GM19043 (cell line): Measurements from ENCODE around the gene CARD19.

ENCODE experiments used
- ATAC-seq: cut with Tn5 transposase; IDR thresholded peaks from one replicate; pipeline ENCODE4 v1.9.1; 2021; ENCODE audit warnings: low read depth; ENCODE audit not compliant: unreplicated experiment

CARD19 gene

DNA sequence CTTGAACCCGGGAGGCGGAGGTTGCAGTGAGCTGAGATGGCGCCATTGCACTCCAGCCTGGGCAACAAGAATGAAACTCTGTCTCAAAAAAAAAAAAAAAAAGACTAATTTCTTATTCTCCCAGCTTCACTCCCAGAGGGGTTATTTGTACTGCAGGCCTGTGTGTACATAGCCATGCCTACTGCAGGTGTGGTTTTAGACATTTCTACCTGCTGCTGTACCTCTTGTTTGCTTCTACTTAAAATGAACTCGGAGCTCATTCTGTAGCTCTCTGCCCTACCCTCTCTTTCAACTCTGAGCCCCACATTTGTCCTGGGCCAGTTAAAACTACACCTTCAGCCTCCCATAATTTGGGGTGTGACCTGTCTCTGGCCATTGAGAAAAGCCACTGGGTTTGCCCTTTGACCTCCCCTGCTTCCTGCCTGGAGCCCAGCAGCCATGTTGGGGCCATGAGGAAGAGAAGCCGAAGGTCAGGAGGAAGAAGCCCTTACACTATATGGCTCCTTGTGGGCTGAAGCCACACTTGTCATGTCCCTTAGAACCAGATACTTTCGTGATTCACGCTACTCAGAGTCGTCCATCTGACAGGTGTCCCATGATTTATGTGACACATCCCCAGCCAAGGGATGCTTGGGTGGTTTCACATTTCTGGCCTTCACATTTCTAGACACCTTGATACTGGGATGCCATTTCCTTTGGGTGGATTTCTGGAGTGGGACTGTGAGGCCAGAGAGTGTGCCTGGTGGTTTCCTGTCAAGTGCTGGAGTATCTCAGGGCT is 9.4 kb upstream of the CARD19 start:
- ATAC-seq, result no peak

DNA sequence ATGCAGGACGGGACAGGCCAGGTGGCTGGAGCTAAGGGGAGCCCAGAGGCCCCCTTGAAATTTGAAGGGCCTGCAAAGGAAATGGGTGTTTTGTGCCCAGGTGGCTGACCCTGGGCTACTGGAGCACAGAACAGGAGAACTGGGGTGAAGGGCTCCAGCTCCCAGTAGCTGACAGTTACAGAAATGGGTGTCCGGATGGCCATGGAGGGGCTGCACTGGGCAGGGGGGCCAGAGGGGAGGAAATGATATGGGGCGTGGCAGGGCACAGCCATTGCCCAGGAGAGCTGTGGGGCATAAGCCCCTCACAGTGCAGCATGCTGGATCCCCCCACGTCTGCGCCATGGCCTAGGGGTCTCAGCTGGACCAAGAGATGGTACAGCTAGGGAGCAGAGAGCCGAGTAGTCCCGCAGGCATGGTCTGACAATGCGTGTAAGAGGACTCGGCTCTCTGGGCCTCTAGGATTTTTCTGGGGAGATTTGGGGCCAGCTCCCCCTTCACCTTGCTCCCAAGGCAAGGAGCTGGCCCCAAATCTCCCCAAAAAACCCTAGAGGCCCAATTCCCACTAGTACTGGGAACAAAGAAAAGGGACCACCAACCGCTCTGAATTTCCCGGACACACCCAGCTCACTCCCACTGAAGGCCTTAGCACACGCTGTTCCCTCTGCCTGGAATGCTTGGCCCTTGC is 7.9 kb upstream of the CARD19 start:
- ATAC-seq, result no peak

- ATAC-seq, result no peak
Observed at GRCh38 chr9:93088656-93089015, 7.4 kb upstream of the CARD19 start.

GRCh38 chr9:93089024-93089423 is 7.0 kb upstream of the CARD19 start:
- no peak for ATAC-seq

GRCh38 chr9:93089481-93089991 is 6.5 kb upstream of the CARD19 start:
- ATAC-seq, result no peak

DNA sequence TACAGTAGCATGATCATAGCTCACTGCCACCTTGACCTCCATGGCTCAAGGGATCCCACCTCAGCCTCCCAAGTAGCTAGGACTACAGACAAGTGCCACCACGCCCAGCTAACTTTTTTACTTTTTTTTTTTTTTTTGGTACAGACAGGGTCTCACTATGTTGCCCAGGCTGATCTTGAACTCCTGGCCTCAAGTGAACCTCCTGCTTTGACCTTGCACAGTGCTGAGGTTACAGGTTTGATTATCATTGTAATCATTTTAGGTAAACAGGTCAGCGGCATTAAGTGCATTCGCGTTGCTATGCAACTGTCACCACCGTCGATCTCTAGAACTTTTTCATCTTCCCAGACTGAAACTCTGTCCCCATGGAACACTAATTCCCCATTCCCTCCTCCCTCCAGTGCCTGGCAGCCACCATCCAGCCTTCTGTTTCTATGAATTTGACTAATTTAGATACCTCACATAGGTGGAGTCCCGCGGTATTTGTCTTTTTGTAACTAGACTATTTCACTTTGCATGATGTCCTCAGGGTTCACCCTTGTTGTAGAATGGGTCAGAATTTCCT is 5.8 kb upstream of the CARD19 start:
- no peak for ATAC-seq

- no peak for ATAC-seq
Observed at GRCh38 chr9:93091056-93091452, 5.0 kb upstream of the CARD19 start.

DNA sequence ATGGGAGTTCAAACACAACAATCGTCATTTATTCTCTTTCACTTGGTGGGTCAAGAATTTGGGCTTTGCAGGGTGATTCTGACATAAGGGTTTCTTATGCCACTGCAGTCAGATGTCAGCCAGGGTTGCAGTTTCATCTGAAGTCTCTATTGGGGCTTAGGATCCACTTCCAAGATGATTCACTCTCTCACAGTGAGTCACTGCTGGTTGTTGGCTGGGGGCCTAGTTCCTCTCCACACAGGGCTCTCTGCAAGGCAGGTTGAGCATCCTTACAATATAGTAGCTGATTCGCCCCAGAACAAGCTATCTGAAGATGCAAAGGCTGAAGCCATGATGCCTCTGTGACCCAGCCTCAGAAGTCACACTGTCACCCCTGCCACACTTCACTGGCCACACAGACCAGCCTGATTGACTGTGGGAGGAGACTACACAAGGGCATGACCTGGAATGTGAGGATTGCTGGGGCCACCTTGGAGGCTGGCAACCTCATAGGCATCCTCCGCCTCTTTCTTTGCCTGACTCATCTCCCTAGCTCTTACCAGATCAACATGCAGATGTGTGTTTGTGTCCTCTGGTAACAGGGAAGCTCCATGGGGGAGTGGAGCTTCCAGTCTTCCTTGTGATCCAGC is 4.5 kb upstream of the CARD19 start:
- ATAC-seq, result no peak

GRCh38 chr9:93092251-93092991 is 3.6 kb upstream of the CARD19 start:
- ATAC-seq, result no peak

GRCh38 chr9:93093127-93093876 is 2.7 kb upstream of the CARD19 start:
- ATAC-seq, result no peak

DNA sequence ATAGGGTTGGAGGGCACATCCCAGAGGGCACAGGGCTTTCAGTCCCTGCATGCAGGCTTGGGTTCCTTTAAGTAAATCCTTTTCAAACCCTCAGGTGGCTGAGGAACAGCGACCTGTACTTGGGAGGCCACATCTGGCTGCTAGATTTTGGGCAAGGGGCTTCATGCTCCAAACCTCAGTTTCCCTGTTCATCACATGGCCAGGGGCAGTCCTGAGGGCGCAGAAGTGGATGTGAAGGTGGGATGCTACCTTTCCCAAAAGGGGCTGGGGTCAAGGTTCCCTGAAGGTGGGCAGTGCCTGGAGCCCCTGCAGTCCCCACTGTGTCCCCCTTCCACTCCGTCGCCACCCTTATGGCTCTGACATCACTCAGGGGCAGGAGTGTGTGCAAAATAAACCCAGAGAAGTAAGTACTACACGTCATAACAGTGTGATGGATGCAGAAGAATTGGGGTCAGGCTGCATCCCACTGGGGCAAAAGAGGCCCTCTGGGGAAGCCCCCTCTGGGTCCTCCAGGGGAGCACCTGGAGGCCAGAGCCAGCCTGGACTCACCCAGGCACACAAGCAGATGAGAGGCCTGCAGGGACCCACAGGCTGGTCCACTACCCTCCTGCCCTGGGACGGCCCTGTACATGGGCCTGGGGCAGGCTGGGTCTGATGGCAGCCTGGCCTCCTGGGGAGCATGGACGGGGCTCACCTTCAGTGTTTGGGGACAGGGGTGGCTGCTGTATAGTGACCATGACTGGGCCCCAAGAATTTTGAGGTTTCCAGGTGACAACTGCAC is 1.9 kb upstream of the CARD19 start:
- no peak for ATAC-seq

DNA sequence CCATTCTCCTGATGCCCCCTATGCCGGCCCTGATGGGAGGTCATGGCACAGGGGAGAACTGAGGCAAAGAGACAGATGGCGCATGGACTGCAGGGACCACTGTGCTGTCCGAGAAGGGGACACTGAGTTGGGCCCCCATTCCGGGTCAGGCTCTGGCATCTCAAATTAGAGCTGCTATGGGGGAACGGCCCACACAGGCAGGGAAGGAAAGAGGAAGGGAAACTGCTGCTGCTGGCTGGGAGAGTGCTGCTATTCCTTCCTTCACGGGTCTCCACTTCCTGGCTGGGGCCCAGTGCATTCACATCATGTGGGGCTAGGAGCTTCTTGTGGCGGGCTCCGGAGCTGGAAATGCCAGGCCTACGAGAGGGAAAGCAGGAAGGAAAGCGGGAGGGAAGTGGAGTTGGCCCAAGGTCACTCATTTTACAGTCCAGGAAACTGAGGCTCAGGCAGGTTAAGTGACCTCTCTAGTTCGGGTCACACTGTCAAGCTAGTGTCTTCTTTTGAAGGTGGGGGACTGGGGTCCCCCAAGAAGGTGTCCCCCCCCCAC is 1.3 kb upstream of the CARD19 start:
- no peak for ATAC-seq

DNA sequence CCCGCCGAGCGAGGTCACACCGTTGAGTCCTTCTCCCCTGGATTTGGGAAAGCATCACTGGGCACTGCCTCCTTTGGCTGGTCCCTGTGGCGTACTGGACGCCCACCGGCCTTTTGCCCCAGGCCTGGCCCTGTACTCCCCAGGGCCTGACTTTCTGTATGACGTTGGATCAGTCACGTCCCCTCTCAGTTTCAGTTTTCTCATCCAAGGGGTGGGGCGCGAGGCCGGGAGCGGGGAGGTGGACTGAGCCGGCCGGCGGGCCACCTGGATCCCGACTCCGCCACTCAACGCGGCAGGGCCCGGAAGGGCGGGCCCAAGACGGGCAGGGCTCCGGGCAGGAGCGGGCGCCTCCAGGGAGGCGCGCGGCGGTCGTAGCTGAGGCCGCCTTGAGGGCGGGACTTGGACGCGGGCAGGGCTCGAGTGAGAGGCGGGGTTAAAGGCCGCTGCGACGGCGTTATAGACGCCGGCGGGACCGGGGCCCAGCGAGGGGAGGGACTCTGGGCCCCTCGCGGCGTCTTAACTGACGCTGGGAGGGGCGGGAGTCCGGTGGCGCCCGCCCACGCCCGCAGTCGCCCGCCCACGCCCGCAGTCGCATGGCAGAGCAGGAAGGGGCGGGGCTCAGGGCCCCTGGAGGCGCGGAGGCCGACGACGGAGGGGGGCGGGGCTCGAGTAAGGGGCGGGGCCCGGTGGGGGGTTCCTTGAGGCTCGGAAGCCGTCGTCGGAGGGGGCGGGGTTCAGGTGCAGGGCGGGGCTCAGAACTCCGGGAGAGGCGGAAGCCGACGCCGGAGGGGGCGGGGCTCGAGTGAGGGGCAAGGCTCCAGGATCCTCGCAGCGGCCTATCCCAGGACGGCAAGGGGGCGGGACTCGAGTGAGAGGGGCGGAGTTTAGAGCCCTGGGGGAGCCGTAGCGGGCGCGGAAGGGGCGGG is 549 bp upstream of the CARD19 start:
- ATAC-seq, result peak; percentile 58

GRCh38 chr9:93096811-93097382 is 880 bp downstream of the CARD19 start:
- ATAC-seq, result no peak

DNA sequence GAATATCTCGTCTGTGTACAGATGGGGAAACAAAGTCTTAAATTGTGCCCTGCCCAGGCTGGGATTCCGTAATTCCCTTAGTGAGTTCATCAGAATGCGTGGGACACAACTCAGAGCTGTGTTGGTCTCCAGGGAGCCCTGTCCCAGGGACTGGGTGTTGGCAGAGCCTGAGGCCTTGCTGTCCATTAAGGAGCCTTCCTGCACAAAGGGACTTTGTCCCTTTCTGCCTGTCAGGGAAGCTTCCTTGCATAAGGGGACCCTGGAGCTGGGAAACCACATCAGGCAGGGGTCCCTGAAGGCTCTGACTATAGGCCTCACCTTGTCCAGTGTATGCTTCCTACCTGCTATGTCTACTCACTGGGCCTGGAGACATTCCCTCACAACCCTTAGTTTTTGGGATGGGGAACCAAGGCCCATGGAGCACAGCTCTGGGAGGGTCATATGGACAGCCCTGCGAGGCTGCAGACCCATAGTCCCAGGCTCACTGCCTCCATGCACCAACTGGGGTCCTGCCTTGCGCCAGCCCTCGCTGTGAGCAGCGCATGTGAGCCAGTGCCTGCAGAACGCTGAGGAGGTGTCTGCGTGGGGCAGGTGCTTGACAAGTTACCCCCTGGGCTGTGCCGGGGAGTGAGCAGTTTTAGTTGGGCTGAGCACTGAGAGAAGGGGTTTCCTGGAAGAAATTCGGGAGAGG is 1.6 kb downstream of the CARD19 start:
- ATAC-seq, result no peak

GRCh38 chr9:93098236-93098946 is 2.4 kb downstream of the CARD19 start:
- no peak for ATAC-seq
